Testis (tissue), 3 donors: ENCODE results near the gene TERT. TPM values are rescaled to one million over a fixed set of nuclear protein-coding genes. Genes with fewer than 3 reads are reported as not detected.

ENCODE experiments used
- DNase-seq: peaks from one replicate; pipeline ENCODE4 v3.0.0-alpha.2; 2019
- H3K27ac ChIP-seq, 2 donors: fragments of 200-600 bp; sonication (generic); one replicate each; pipeline ENCODE4 v1.5.1; 2019
- H3K27me3 ChIP-seq: fragments of 200-600 bp; sonication (generic); one replicate; pipeline ENCODE4 v1.5.1; 2019
- H3K36me3 ChIP-seq: fragments of 200-600 bp; sonication (generic); one replicate; pipeline ENCODE4 v1.5.1; 2017; ENCODE audit warnings: low read depth; ENCODE audit errors: missing control alignments
- H3K4me1 ChIP-seq: fragments of 200-600 bp; sonication (generic); one replicate; pipeline ENCODE4 v1.5.1; 2019
- H3K4me3 ChIP-seq, 2 donors: fragments of 200-600 bp; sonication (generic); one replicate each; pipeline ENCODE4 v1.5.1; 2017 to 2019
- H3K9me3 ChIP-seq: fragments of 200-600 bp; sonication (generic); one replicate; pipeline ENCODE4 v1.5.1; 2017
- POLR2A ChIP-seq: fragments of 450-650 bp; IDR thresholded peaks from one replicate; pipeline ENCODE4 v1.6.1; 2017; ENCODE audit warnings: antibody characterized with exemption, mild to moderate bottlenecking, moderate library complexity
- WGBS, 2 donors: methylation state at CpG; one replicate each; pipeline ENCODE4 v1.1.5; 2018; 5-methylcytosine and 5-hydroxymethylcytosine counted together
- intact Hi-C: fragments of 100-400 bp; cut with DNase I; formaldehyde crosslinking; loops from one replicate; pipeline ENCODE4 v1.15.1; 2023; ENCODE audit warnings: low total_unique reads
- polyA plus RNA-seq: library from polyadenylated mRNA; stranded (reverse); fragments of 350-450 nt; fragmentation: Illumina TruSeq; extraction: RNeasy Lipid Tissue Mini Kit (QIAGEN cat#74804); gene quantifications from one replicate; pipeline ENCODE4 v1.2.3, GENCODE V29; 2014; ENCODE audit warnings: low read depth, low replicate concordance; ENCODE audit not compliant: insufficient read depth
- total RNA-seq, 2 donors: library from RNA; depleted of rRNA; stranded (reverse); fragments of >200 nt; gene quantifications; one replicate each; pipeline ENCODE4 v1.2.3, GENCODE V29; 2016
- TF ChIP-seq, protein P1 (sequence below), 3 experiments: fragments of 450-650 bp in 2 of 3; fragments of 200-600 bp in 1 of 3; sonication (generic) in 1 of 3; IDR thresholded peaks; one replicate each; pipeline ENCODE4 v1.5.1; 2016 to 2019; ENCODE audit warnings: antibody characterized with exemption in 3 of 3, mild to moderate bottlenecking in 2 of 3, moderate library complexity in 1 of 3

The TERT gene
- total and polyA plus RNA-seq, 3 donors from 2014 or later, result 2.1 to 5.5 (median 4.4) TPM

DNA sequence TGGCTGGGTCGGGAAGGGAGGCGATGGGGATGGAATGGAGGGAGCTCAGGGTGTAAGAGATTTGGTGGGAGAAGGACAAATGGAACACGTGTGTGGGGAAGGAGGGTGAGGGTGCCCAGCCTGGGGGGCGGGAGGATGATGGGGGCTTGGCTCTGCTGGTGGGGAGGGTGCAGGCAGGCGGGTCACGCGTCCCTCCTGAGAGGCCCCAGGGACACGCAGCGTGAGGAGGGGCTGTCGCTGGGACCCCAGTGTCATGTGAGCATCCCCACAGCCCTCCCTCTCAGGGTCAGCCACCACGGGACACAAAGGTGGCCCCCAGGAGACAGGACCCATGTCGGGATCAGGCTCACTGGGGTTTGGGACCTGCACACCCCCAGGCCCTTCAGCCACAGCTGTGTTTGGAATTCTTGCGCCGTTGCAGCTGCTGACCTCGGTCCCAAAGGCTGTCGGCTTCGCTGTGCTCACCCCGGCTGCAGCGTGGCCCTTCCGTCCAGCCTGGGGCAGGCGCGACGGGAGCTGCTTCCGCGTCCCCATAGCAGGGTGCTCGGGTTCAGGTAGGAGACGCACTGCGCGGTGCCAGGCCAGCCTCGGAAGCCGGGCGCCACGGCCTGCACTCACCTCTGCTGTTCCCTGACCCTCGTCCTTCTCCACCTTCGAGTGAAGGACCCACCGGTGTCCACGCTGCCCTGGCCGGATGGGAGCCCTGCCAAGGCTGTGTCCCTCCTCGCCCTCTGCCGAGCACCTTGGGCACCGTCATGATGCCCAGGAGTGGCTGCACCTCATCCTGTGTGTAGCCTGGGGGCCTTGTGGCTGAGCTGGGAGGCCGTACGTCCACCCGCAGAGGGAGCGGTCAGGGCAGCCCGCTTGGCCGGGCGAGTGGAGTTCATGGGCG lies 88.1 kb downstream of the TERT start:
- WGBS, 2 donors, result 85 to 91% methylated on average over 25 to 49 of the region's 49 CpGs
- Histone ChIP-seq H3K27me3 (no peaks in the 10 kb centered on the region), H3K9me3 (no peaks in the 10 kb centered on the region), H3K27ac (no peak overlapping the region), H3K4me1 (peaks cover 5% of the 10 kb centered on the region), H3K36me3 (no peaks in the 10 kb centered on the region), H3K4me3 (no peak overlapping the region)
- intact Hi-C loops, result no loop called here
- DNase-seq, result no peak
- TF ChIP-seq, protein P1, sequence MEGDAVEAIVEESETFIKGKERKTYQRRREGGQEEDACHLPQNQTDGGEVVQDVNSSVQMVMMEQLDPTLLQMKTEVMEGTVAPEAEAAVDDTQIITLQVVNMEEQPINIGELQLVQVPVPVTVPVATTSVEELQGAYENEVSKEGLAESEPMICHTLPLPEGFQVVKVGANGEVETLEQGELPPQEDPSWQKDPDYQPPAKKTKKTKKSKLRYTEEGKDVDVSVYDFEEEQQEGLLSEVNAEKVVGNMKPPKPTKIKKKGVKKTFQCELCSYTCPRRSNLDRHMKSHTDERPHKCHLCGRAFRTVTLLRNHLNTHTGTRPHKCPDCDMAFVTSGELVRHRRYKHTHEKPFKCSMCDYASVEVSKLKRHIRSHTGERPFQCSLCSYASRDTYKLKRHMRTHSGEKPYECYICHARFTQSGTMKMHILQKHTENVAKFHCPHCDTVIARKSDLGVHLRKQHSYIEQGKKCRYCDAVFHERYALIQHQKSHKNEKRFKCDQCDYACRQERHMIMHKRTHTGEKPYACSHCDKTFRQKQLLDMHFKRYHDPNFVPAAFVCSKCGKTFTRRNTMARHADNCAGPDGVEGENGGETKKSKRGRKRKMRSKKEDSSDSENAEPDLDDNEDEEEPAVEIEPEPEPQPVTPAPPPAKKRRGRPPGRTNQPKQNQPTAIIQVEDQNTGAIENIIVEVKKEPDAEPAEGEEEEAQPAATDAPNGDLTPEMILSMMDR (IDR thresholded peaks at IDR 0.05), result no peak
- TF ChIP-seq POLR2A, result no peak

- no peak for TF ChIP-seq POLR2A
- TF ChIP-seq, protein P1 (IDR thresholded peaks at IDR 0.05), result no peak
- intact Hi-C loops, result no loop called here
- peaks cover 5% of the 10 kb centered on the region for H3K4me1 ChIP-seq
- H3K4me3 ChIP-seq, result no peak overlapping the region
- 75 to 76% methylated on average over 10 to 11 of the region's 11 CpGs for WGBS, 2 donors
- DNase-seq, result no peak
- no peak overlapping the region for H3K27ac ChIP-seq
- no peaks in the 10 kb centered on the region for H3K36me3 ChIP-seq
- no peaks in the 10 kb centered on the region for H3K27me3 ChIP-seq
- H3K9me3 ChIP-seq, result no peaks in the 10 kb centered on the region
Measured at GRCh38 chr5:1205255-1206180, 89.3 kb downstream of the TERT start.

DNA sequence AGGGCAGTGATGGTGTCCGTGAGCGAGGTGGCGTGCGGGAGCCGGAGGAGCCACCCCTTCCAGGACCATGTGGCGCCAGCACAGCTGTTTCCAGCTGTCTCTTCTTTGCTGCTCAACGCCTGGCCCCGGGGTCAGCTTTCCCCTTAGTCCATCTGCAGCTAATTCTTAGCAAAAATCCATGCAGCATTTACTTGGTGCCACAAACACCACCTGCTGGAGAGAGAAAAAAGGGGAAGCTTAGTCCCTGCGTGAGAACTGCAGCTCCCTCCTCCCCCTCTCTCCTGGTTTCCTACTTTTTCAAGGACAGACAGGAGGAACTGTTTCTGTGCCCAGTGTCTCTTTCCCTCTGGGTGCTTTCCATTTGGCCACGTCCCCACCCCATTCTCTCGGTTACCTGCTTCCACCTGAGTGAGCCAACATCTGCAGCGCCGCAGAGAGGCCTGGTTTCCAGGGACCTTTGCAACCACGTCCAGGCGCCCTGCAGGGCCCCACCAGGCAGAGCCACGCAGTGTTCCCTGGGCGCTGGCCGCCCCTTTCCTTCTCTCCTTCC lies 90.1 kb downstream of the TERT start:
- peak; percentile 51 for DNase-seq
- TF ChIP-seq, protein P1 (IDR thresholded peaks at IDR 0.05), result peak in 2 of 3 experiments; percentile 21 to 33
- TF ChIP-seq POLR2A, result no peak
- no peaks in the 10 kb centered on the region for H3K9me3 ChIP-seq
- 34 to 43% methylated on average over 12 to 18 of the region's 18 CpGs for WGBS, 2 donors
- H3K4me3 ChIP-seq, result no peak overlapping the region
- no peaks in the 10 kb centered on the region for H3K36me3 ChIP-seq
- peaks cover 9% of the 10 kb centered on the region for H3K4me1 ChIP-seq
- H3K27me3 ChIP-seq, result no peaks in the 10 kb centered on the region
- H3K27ac ChIP-seq, result no peak overlapping the region
- intact Hi-C loops, result no loop called here

DNA sequence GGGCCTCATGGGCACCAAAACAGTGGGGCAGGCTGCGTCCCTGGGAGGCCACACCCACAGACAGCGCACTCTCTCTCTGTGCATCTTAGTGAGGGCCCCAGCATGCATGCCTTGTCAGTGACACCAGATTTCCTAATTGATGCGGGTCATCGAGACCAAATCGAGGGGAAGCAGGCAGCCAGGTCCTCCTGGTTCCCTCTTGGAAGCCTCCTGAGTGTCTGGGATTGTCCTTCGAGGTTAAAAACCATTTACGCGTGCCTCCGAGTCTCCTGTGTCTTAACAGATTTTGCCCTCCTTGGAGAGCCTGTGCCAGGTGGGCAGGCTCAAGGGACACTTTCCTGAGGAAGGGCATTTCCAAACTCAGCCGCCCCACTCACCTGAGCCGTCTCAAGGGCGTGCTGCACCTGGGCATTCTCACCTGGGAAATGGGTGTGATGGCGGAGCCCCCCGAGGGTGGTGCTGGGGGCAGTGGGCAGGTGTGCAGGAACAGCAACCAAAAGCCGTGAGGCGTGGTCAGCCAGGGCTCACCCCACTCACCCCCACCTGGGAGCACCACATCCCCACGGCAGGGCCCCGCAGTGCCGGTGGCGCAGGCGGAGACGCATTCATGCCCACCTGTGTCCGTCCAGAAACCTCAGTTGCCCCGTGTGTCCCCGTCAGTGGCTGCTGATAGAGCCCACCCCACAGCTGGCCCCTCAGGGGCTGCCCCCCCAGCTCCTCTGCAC lies 90.7 kb downstream of the TERT start:
- TF ChIP-seq, protein P1 (IDR thresholded peaks at IDR 0.05), result no peak
- no peak for TF ChIP-seq POLR2A
- Histone ChIP-seq H3K36me3 (no peaks in the 10 kb centered on the region), H3K27me3 (no peaks in the 10 kb centered on the region), H3K4me1 (peaks cover 9% of the 10 kb centered on the region), H3K27ac (no peak overlapping the region), H3K4me3 (no peak overlapping the region), H3K9me3 (no peaks in the 10 kb centered on the region)
- DNase-seq, result no peak
- WGBS, 2 donors, result 79 to 83% methylated on average over 6 to 24 of the region's 25 CpGs
- intact Hi-C loops, result no loop called here
